Astrocyte of the spinal cord (primary cell): ENCODE measurements around the gene MMP13.

Experiments
- DNase-seq: peaks from one replicate; pipeline ENCODE4 v3.0.0; 2011; ENCODE audit warnings: low read depth, low spot score
- H3K4me3 ChIP-seq: 2 replicates; pipeline ENCODE4 v1.5.1; 2011; ENCODE audit warnings: low read depth, mild to moderate bottlenecking, low read length, moderate library complexity
- CTCF ChIP-seq: IDR thresholded peaks from 2 replicates; pipeline ENCODE4 v1.5.1; 2012; ENCODE audit warnings: low read depth, mild to moderate bottlenecking, low read length, inconsistent platforms
- in situ Hi-C: cut with HindIII; loops from 2 replicates; pipeline ENCODE4 v1.10.0; 2017; ENCODE audit warnings: low sequenced_read_pairs

MMP13 gene

GRCh38 chr11:102930451-102930850 is 25.1 kb downstream of the MMP13 start:
- in situ Hi-C loops = no loop called here
- no peak for TF ChIP-seq CTCF
- H3K4me3 ChIP-seq = no peak overlapping the region
- no peak for DNase-seq

GRCh38 chr11:102929972-102930371 is 25.6 kb downstream of the MMP13 start:
- H3K4me3 ChIP-seq = no peak overlapping the region
- in situ Hi-C loops = no loop called here
- no peak for DNase-seq
- no peak for TF ChIP-seq CTCF

- TF ChIP-seq CTCF = no peak
- no peak for DNase-seq
- in situ Hi-C loops = no loop called here
- H3K4me3 ChIP-seq = no peak overlapping the region
Measured at GRCh38 chr11:102929166-102929565, 26.4 kb downstream of the MMP13 start.

- in situ Hi-C loops = no loop called here
Measured at GRCh38 chr11:102928247-102928646, 27.3 kb downstream of the MMP13 start.

GRCh38 chr11:102927624-102927990 is 27.9 kb downstream of the MMP13 start:
- TF ChIP-seq CTCF = no peak
- in situ Hi-C loops = no loop called here
- DNase-seq = no peak
- H3K4me3 ChIP-seq = no peak overlapping the region

More at GRCh38 chr11:102928247-102928646, 27.3 kb downstream of the MMP13 start:
- no peak overlapping the region for H3K4me3 ChIP-seq
- no peak for DNase-seq
- TF ChIP-seq CTCF = no peak

GRCh38 chr11:102926961-102927623 is 28.4 kb downstream of the MMP13 start:
- in situ Hi-C loops = no loop called here
- H3K4me3 ChIP-seq = no peak overlapping the region
- TF ChIP-seq CTCF = no peak
- no peak for DNase-seq
